Esophagus squamous epithelium (tissue), 5 donors: Measurements from ENCODE around the gene FGF1. TPM values are rescaled to one million over a fixed set of nuclear protein-coding genes. Genes with fewer than 3 reads are reported as not detected.

Experiments used
- DNase-seq: peaks from one replicate; lab custom pipeline; 2025; lab: John Stamatoyannopoulos, UW
- H3K27ac ChIP-seq, 4 donors: fragments of 200-600 bp; sonication (generic); one replicate each; pipeline ENCODE4 v1.5.1; 2016 to 2019; ENCODE audit warnings: mild to moderate bottlenecking in 1 of 4
- H3K27me3 ChIP-seq, 4 donors: fragments of 200-600 bp; sonication (generic); 1 replicate in 3 of 4; 2 replicates in 1 of 4; pipeline versions ENCODE4 v1.5.1 to v1.6.0; 2017 to 2021; ENCODE audit warnings: antibody characterized with exemption in 1 of 4
- H3K36me3 ChIP-seq, 3 donors: fragments of 200-600 bp; sonication (generic); one replicate each; pipeline ENCODE4 v1.5.1; 2016 to 2019
- H3K4me1 ChIP-seq, 3 donors: fragments of 200-600 bp; sonication (generic); one replicate each; pipeline ENCODE4 v1.5.1; 2017 to 2019
- H3K4me3 ChIP-seq, 4 donors: fragments of 200-600 bp; sonication (generic); 1 replicate in 3 of 4; 2 replicates in 1 of 4; pipeline ENCODE4 v1.5.1; 2016 to 2019; ENCODE audit warnings: mild to moderate bottlenecking in 2 of 4, moderate library complexity in 1 of 4
- H3K9me3 ChIP-seq, 3 donors: fragments of 200-600 bp; sonication (generic); one replicate each; pipeline ENCODE4 v1.5.1; 2016 to 2019
- POLR2A ChIP-seq, 4 donors: fragments of 450-650 bp; IDR thresholded peaks; one replicate each; pipeline ENCODE4 v1.6.1; 2017; ENCODE audit warnings: antibody characterized with exemption in 4 of 4, mild to moderate bottlenecking in 4 of 4, moderate library complexity in 3 of 4
- WGBS, 2 donors: methylation state at CpG; one replicate each; pipeline ENCODE4 v1.1.5; 2018; 5-methylcytosine and 5-hydroxymethylcytosine counted together
- intact Hi-C: fragments of 100-400 bp; cut with DNase I; formaldehyde crosslinking; loops from one replicate; pipeline ENCODE4 v1.15.0; 2022
- total RNA-seq, 4 donors: library from RNA; depleted of rRNA; stranded (reverse); fragments of >200 nt; gene quantifications; one replicate each; pipeline ENCODE4 v1.1.0, GENCODE V29; 2016
- TF ChIP-seq, protein P1 (sequence below), 6 experiments: fragments of 450-650 bp in 4 of 6; fragments of 200-600 bp in 2 of 6; sonication (generic) in 2 of 6; IDR thresholded peaks; one replicate each; pipeline ENCODE4 v1.5.1; 2016 to 2019; ENCODE audit warnings: antibody characterized with exemption in 6 of 6, mild to moderate bottlenecking in 4 of 6, moderate library complexity in 4 of 6
- donor health status: DM: yes; HTN: yes; CAD: no.

Gene FGF1
- total RNA-seq, 4 donors from 2014 or later, result 0.38 to 2.4 (median 1.6) TPM; not detected in 1

DNA sequence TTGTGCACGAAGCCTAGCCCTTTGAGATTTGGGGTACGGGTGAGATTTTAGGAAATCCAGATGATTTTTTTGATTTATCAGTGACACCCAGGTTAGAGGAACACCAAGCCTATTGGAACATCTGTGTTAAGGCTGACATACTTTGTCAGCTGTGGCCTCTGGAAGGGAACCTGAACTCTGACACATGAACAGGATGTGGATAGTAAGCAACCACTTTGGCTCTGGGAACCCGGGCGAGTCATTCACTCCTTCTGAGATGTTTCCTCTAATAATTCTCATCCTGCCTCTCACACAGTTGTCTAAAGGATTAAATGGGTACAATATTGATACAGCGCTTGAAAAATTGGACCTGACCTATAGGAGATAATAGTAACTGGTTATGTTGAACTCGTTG, 67.8 kb downstream of the FGF1 start:
- no peak overlapping the region for H3K4me3 ChIP-seq
- TF ChIP-seq POLR2A (IDR thresholded peaks at IDR 0.05), result no peak
- TF ChIP-seq, protein P1, sequence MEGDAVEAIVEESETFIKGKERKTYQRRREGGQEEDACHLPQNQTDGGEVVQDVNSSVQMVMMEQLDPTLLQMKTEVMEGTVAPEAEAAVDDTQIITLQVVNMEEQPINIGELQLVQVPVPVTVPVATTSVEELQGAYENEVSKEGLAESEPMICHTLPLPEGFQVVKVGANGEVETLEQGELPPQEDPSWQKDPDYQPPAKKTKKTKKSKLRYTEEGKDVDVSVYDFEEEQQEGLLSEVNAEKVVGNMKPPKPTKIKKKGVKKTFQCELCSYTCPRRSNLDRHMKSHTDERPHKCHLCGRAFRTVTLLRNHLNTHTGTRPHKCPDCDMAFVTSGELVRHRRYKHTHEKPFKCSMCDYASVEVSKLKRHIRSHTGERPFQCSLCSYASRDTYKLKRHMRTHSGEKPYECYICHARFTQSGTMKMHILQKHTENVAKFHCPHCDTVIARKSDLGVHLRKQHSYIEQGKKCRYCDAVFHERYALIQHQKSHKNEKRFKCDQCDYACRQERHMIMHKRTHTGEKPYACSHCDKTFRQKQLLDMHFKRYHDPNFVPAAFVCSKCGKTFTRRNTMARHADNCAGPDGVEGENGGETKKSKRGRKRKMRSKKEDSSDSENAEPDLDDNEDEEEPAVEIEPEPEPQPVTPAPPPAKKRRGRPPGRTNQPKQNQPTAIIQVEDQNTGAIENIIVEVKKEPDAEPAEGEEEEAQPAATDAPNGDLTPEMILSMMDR (IDR thresholded peaks at IDR 0.05), result no peak
- no peaks in the 10 kb centered on the region for H3K36me3 ChIP-seq
- no peaks in the 10 kb centered on the region for H3K27me3 ChIP-seq
- H3K27ac ChIP-seq, result no peak overlapping the region
- no peaks in the 10 kb centered on the region for H3K9me3 ChIP-seq
- no peak for DNase-seq
- WGBS, 2 donors, result 58 to 67% methylated on average over 6 of the region's 6 CpGs
- intact Hi-C loops, result no loop called here
- no peaks in the 10 kb centered on the region for H3K4me1 ChIP-seq

DNA sequence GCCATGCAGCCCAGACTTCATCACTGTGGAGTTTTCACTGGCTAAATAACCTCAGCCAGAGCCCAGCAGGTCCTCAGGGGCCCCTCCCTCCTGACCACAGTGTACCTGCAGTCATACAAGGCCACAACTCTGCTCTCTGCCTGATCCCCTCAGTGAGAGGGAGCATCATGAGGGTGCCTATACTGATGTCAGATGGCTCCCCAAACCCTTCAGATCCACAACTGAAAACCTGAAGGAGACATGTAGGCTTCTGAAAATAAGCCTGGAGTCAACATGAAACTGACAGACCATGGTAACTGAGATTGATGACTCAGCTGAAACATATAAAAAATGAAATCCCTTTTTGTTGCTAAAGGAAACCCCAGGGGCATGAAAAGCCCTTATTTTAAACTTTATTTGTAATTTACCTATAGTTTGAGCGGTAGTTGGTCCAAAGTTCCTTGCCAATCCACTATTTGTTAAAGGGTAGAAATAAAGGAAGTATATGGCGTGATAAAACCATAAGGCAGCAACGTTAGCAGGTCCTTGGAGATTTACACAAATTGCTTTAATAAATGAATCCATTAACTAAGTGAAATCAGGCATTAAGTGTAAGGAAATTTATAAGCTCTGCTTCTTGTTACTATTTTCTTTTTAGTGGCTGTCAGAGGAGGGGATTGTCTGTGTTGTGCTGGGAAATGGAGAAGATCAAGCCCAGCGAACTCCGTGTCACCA, 68.3 kb downstream of the FGF1 start:
- Histone ChIP-seq H3K27me3 (no peaks in the 10 kb centered on the region), H3K27ac (no peak overlapping the region), H3K4me1 (no peaks in the 10 kb centered on the region), H3K36me3 (no peaks in the 10 kb centered on the region), H3K4me3 (no peak overlapping the region), H3K9me3 (no peaks in the 10 kb centered on the region)
- TF ChIP-seq POLR2A (IDR thresholded peaks at IDR 0.05), result no peak
- TF ChIP-seq, protein P1 (IDR thresholded peaks at IDR 0.05), result no peak
- no peak for DNase-seq
- WGBS, 2 donors, result 68 to 71% methylated on average over 5 of the region's 5 CpGs
- intact Hi-C loops, result no loop called here

GRCh38 chr5:142615948-142616347, 69.9 kb downstream of the FGF1 start:
- no peaks in the 10 kb centered on the region for H3K27me3 ChIP-seq
- no peak overlapping the region for H3K27ac ChIP-seq
- 75 to 96% methylated on average over 2 of the region's 2 CpGs for whole genome bisulfite sequencing, 2 donors
- intact Hi-C loops, result no loop called here
- H3K36me3 ChIP-seq, result no peaks in the 10 kb centered on the region
- DNase-seq, result no peak
- H3K4me3 ChIP-seq, result no peak overlapping the region
- no peak for TF ChIP-seq POLR2A (IDR thresholded peaks at IDR 0.05)
- TF ChIP-seq, protein P1 (IDR thresholded peaks at IDR 0.05), result no peak
- no peaks in the 10 kb centered on the region for H3K4me1 ChIP-seq
- H3K9me3 ChIP-seq, result no peaks in the 10 kb centered on the region

DNA sequence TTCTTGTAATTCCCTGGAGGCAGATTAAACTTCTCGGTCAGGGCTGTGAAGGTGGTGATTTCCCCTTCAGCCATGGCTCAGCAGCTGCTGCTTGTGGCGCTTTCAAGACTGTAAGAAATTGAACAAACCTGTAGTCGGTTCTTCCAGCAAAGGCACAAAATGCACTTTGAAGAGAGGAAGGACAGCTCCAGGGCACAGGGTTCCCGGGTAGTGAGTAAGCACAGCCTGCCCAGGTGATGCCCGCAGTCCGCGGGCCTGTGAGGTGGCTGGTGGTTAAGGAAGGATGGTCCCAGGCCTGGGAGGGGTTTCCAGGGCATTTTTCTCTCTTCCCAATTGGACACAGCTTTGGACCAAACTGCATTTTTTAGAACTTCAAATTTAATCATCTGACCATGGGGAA, 71.8 kb downstream of the FGF1 start:
- DNase-seq, result no peak
- TF ChIP-seq, protein P1 (IDR thresholded peaks at IDR 0.05), result no peak
- TF ChIP-seq POLR2A (IDR thresholded peaks at IDR 0.05), result no peak
- Histone ChIP-seq H3K4me1 (no peaks in the 10 kb centered on the region), H3K27me3 (no peaks in the 10 kb centered on the region), H3K27ac (no peak overlapping the region), H3K36me3 (no peaks in the 10 kb centered on the region), H3K9me3 (no peaks in the 10 kb centered on the region), H3K4me3 (no peak overlapping the region)
- intact Hi-C loops, result loop anchor here (5.0 kb wide), 1 partner anchor 83 kb away; no protein-coding TSS in a partner anchor
- WGBS, 2 donors, result 64 to 95% methylated on average over 3 to 6 of the region's 7 CpGs

DNA sequence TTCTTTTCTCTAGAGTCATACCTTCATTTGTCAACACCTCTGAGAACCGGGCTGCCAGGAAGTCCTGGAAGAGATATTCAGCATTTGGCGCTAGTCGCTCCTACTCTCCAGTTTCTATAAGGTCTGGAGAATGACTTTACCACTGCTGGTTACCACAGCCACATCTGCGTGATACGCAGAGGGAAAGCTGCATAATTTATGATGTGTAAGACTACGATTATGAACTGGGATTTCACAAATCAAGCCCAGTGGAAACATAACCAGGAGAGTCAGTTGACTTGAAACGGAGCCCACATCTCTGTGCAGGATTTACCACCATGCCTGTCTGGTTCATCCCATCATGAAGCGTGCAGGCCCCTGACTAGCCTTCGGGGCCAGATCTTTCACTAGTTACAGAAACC, 72.6 kb downstream of the FGF1 start:
- TF ChIP-seq POLR2A (IDR thresholded peaks at IDR 0.05), result no peak
- TF ChIP-seq, protein P1 (IDR thresholded peaks at IDR 0.05), result no peak
- DNase-seq, result no peak
- intact Hi-C loops, result loop anchor here (5.0 kb wide), 1 partner anchor 84 kb away; no protein-coding TSS in a partner anchor
- Histone ChIP-seq H3K9me3 (no peaks in the 10 kb centered on the region), H3K27ac (no peak overlapping the region), H3K4me1 (no peaks in the 10 kb centered on the region), H3K27me3 (no peaks in the 10 kb centered on the region), H3K4me3 (no peak overlapping the region), H3K36me3 (no peaks in the 10 kb centered on the region)
- WGBS, 2 donors, result 77 to 79% methylated on average over 6 to 8 of the region's 9 CpGs
